ENCODE measurements around the gene ANAPC7. TPM values are rescaled to one million over a fixed set of nuclear protein-coding genes. Genes with fewer than 3 reads are reported as not detected.
"Not testable (repeated sequence)": the region's sequence is repeated elsewhere in the genome, so short reads cannot be mapped to it uniquely, and the experiment has no call there.

ANAPC7 gene
- polyA plus RNA-seq, 1 donor (not counting 4 experiments of a cell fraction or from before 2014, with no cell fraction given) = 68.2 TPM

DNA sequence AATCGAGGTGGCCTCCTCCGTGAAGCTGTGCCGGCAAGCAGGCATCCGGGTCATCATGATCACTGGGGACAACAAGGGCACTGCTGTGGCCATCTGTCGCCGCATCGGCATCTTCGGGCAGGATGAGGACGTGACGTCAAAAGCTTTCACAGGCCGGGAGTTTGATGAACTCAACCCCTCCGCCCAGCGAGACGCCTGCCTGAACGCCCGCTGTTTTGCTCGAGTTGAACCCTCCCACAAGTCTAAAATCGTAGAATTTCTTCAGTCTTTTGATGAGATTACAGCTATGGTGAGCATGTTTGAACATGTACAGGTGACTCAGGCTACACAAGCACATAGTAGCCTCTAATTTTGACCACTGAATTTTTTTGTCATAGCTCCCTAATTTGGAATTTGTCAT, 62.8 kb downstream of the ANAPC7 start:
- Histone ChIP-seq H2AFZ (ENCODE audit: control insufficient read depth, low read length) (no peak overlapping the region), H3K27ac (ENCODE audit: control insufficient read depth, insufficient read depth, low read length) (peak overlapping the region; percentile 23), H3K4me3 (ENCODE audit: control insufficient read depth in 2 of 3, extremely low read depth in 1 of 3, insufficient read depth in 2 of 3, low read depth in 1 of 3, low read length in 3 of 3) (no peak overlapping the region), H3K4me1 (ENCODE audit: control insufficient read depth, extremely low read depth, insufficient read depth, low read length) (peaks cover 35% of the 10 kb centered on the region), H3K27me3 (ENCODE audit: control insufficient read depth, extremely low read depth, insufficient read depth, low read length) (no peaks in the 10 kb centered on the region), H3K9me1 (ENCODE audit: control insufficient read depth, extremely low read depth, insufficient read depth, low read length) (no peaks in the 10 kb centered on the region), H3K9me3 (ENCODE audit: control insufficient read depth, low read depth, low read length) (no peaks in the 10 kb centered on the region), H4K20me1 (ENCODE audit: control insufficient read depth, extremely low read depth, insufficient read depth, low read length) (no peaks in the 10 kb centered on the region), H3K9ac (ENCODE audit: control insufficient read depth, extremely low read depth, insufficient read depth, low read length) (no peak overlapping the region), H3K79me2 (ENCODE audit: control insufficient read depth, insufficient read depth, low read length) (peaks cover 28% of the 10 kb centered on the region), H3K4me2 (ENCODE audit: control insufficient read depth, extremely low read depth, insufficient read depth, low read depth, low read length) (no peak overlapping the region), H3K36me3 (ENCODE audit: control insufficient read depth in 2 of 2, extremely low read depth in 1 of 2, insufficient read depth in 2 of 2, low read length in 2 of 2) (peaks cover 59 to 80% of the 10 kb centered on the region in 2 experiments)
- TF ChIP-seq EZH2 (IDR thresholded peaks at IDR 0.05; ENCODE audit: low read length) = no peak
- TF ChIP-seq, protein P1, sequence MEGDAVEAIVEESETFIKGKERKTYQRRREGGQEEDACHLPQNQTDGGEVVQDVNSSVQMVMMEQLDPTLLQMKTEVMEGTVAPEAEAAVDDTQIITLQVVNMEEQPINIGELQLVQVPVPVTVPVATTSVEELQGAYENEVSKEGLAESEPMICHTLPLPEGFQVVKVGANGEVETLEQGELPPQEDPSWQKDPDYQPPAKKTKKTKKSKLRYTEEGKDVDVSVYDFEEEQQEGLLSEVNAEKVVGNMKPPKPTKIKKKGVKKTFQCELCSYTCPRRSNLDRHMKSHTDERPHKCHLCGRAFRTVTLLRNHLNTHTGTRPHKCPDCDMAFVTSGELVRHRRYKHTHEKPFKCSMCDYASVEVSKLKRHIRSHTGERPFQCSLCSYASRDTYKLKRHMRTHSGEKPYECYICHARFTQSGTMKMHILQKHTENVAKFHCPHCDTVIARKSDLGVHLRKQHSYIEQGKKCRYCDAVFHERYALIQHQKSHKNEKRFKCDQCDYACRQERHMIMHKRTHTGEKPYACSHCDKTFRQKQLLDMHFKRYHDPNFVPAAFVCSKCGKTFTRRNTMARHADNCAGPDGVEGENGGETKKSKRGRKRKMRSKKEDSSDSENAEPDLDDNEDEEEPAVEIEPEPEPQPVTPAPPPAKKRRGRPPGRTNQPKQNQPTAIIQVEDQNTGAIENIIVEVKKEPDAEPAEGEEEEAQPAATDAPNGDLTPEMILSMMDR (optimal IDR thresholded peaks at IDR 0.05 in 1 of 3, IDR thresholded peaks at IDR 0.05 in 1 of 3, conservative IDR thresholded peaks at IDR 0.05 in 1 of 3; ENCODE audit: extremely low read depth in 1 of 3, insufficient read depth in 2 of 3, low read length in 3 of 3) = no peak
- dilution Hi-C loops (cut with MboI; ENCODE audit: extremely low pct_ligation_motif_present, low sequenced_read_pairs) = no loop called here
- FAIRE-seq (no peak), DNase-seq (ENCODE audit: low read depth, low spot score) (peak; percentile 73)

DNA sequence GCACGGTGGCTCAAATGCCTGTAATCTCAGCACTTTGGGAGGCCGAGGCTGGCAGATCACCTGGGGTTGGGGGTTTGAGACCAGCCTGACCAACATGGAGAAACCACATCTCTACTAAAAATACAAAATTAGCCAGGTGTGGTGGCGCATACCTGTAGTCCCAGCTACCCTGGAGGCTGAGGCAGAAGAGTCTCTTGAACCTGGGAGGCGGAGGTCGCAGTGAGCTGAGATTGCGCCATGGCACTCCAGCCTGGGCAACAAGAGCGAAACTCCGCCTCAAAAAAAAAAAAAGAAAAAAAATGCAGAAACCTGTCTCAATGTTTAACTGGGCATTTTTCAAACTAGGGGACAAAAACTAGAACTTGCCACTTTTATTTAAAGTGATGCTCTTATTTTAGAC, 63.2 kb downstream of the ANAPC7 start:
- H3K9ac ChIP-seq (ENCODE audit: control insufficient read depth, extremely low read depth, insufficient read depth, low read length); DNase-seq (ENCODE audit: low read depth, low spot score); H3K27me3 ChIP-seq (ENCODE audit: control insufficient read depth, extremely low read depth, insufficient read depth, low read length); H3K4me3 ChIP-seq (ENCODE audit: control insufficient read depth in 2 of 3, extremely low read depth in 1 of 3, insufficient read depth in 2 of 3, low read depth in 1 of 3, low read length in 3 of 3); H3K9me1 ChIP-seq (ENCODE audit: control insufficient read depth, extremely low read depth, insufficient read depth, low read length); H2AFZ ChIP-seq (ENCODE audit: control insufficient read depth, low read length); H3K4me2 ChIP-seq (ENCODE audit: control insufficient read depth, extremely low read depth, insufficient read depth, low read depth, low read length); H3K9me3 ChIP-seq (ENCODE audit: control insufficient read depth, low read depth, low read length); H4K20me1 ChIP-seq (ENCODE audit: control insufficient read depth, extremely low read depth, insufficient read depth, low read length); FAIRE-seq; dilution Hi-C loops (cut with MboI; ENCODE audit: extremely low pct_ligation_motif_present, low sequenced_read_pairs): not testable (repeated sequence)
- peaks cover 30% of the 10 kb centered on the region for H3K79me2 ChIP-seq (ENCODE audit: control insufficient read depth, insufficient read depth, low read length)
- H3K36me3 ChIP-seq (ENCODE audit: control insufficient read depth in 2 of 2, extremely low read depth in 1 of 2, insufficient read depth in 2 of 2, low read length in 2 of 2) = peaks cover 59 to 79% of the 10 kb centered on the region in 2 experiments
- peak overlapping the region; percentile 23 for H3K27ac ChIP-seq (ENCODE audit: control insufficient read depth, insufficient read depth, low read length)
- H3K4me1 ChIP-seq (ENCODE audit: control insufficient read depth, extremely low read depth, insufficient read depth, low read length) = peaks cover 30% of the 10 kb centered on the region
